ENCODE data around the gene JMJD7. TPM values are rescaled to one million over a fixed set of nuclear protein-coding genes. Genes with fewer than 3 reads are reported as not detected.
A peak's percentile ranks its signal among the peaks of the same experiment; 100 is the strongest.
"Not testable (repeated sequence)": the region's sequence is repeated elsewhere in the genome, so short reads cannot be mapped to it uniquely, and the experiment has no call there.

The JMJD7 gene
- total and polyA plus RNA-seq, 4 donors: 2.8 to 25.0 (median 21.8) TPM

DNA sequence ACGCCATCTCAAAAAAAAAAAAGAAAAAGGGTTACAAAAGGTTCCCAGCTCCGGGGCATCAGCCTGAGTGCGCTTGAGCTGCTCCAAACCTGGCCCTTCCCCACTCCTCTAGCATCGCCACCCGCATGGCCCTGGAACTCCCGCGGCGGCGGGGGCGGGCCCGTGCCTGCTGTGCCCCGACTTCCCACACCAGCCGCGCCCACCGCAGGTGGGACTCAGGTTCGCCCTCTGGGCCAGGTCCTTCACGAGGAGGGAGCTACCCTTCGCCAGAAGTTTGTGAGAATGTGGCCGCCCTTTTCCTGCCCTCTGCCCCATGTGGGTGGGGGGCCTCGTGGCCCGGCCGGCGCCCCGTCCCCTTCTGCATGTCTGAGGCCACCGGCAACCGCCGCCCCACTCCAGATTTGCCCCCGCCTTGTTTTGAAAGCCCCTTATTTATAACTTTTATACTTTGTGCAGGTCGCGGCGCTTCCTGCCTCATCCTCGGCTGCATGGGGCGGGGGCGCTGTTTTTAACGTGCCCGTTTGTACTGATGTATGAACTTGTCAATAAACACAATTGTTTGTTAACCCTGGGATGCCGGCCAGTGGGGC is 507 bp upstream of the JMJD7 start:
- H3K27ac ChIP-seq (ENCODE audit: low read depth, low read length): no peak overlapping the region
- no peaks in the 10 kb centered on the region for H3K27me3 ChIP-seq (ENCODE audit: control insufficient read depth, insufficient read depth, low read length)
- H3K4me1 ChIP-seq (ENCODE audit: control insufficient read depth, insufficient read depth, low read length): peaks cover 21% of the 10 kb centered on the region
- H3K9me3 ChIP-seq (ENCODE audit: control insufficient read depth, insufficient read depth, low read length): no peaks in the 10 kb centered on the region
- DNase-seq (ENCODE audit: low read depth in 4 of 6, low spot score in 6 of 6): peak in 2 of 6 donors; percentile 6 to 25
- H3K4me3 ChIP-seq (ENCODE audit: low read depth, low read length): peak overlapping the region; percentile 95
- H3K36me3 ChIP-seq (ENCODE audit: control insufficient read depth, insufficient read depth, low read length): peaks cover 67% of the 10 kb centered on the region
- WGBS (ENCODE audit: insufficient coverage): 6% methylated on average over 31 of the region's 37 CpGs

DNA sequence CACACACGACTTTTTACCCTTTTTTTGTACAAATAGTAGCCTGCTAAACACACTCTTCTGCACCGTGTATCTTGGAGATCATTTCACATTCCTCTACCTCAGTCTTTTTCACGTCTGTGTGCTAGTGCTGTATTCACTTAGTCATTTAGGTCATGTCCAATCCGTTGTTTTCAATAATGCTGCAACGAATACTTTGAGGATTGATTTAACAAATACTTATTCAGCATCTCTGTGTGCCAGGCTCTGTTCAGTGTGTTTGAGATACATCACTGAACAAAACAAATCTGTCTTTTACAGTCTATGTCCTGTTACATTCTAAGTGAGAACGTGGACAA is 882 bp downstream of the JMJD7 start:
- H3K27ac ChIP-seq (ENCODE audit: low read depth, low read length): peak overlapping the region; percentile 90
- WGBS (ENCODE audit: insufficient coverage): 20% methylated on average over 2 of the region's 6 CpGs
- H3K9me3 ChIP-seq (ENCODE audit: control insufficient read depth, insufficient read depth, low read length): no peaks in the 10 kb centered on the region
- peaks cover 57% of the 10 kb centered on the region for H3K36me3 ChIP-seq (ENCODE audit: control insufficient read depth, insufficient read depth, low read length)
- peaks cover 21% of the 10 kb centered on the region for H3K4me1 ChIP-seq (ENCODE audit: control insufficient read depth, insufficient read depth, low read length)
- DNase-seq (ENCODE audit: low read depth in 4 of 6, low spot score in 6 of 6): peak in 2 of 6 donors; percentile 35 to 60
- H3K27me3 ChIP-seq (ENCODE audit: control insufficient read depth, insufficient read depth, low read length): no peaks in the 10 kb centered on the region
- peak overlapping the region; percentile 95 for H3K4me3 ChIP-seq (ENCODE audit: low read depth, low read length)

- H3K9me3 ChIP-seq (ENCODE audit: control insufficient read depth, insufficient read depth, low read length): no peaks in the 10 kb centered on the region
Observed at GRCh38 chr15:41829959-41830646, 2.2 kb downstream of the JMJD7 start.

DNA sequence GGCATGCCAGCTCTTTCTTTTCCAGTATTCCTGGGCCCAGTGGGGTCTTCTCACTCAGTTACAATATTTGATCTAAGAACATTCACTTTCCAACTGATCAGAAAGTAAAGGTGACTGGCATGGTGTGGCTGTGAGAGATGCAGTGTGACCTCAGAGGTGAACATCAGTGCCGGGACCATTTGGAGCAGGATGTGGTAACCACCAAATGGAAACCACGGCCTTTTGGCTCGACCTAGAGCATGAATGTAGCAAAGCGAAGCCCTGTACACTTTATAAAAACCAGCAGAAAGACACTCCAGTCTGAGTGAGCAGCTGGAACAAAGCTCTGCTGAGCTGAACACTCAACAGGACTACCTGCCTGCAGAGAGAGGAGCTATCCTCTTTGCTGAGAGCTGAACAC is 3.4 kb downstream of the JMJD7 start:
- not testable (repeated sequence) for H3K4me3 ChIP-seq (ENCODE audit: low read depth, low read length); DNase-seq (ENCODE audit: low read depth in 4 of 6, low spot score in 6 of 6); H3K9me3 ChIP-seq (ENCODE audit: control insufficient read depth, insufficient read depth, low read length); H3K27ac ChIP-seq (ENCODE audit: low read depth, low read length); H3K27me3 ChIP-seq (ENCODE audit: control insufficient read depth, insufficient read depth, low read length)
- Histone ChIP-seq H3K4me1 (ENCODE audit: control insufficient read depth, insufficient read depth, low read length) (peaks cover 21% of the 10 kb centered on the region), H3K36me3 (ENCODE audit: control insufficient read depth, insufficient read depth, low read length) (peaks cover 58% of the 10 kb centered on the region)
- 84% methylated on average over 3 of the region's 4 CpGs for WGBS (ENCODE audit: insufficient coverage)

More at GRCh38 chr15:41829959-41830646, 2.2 kb downstream of the JMJD7 start:
- DNase-seq (ENCODE audit: low read depth in 4 of 6, low spot score in 6 of 6): no peak
- Histone ChIP-seq H3K4me3 (ENCODE audit: low read depth, low read length) (no peak overlapping the region), H3K4me1 (ENCODE audit: control insufficient read depth, insufficient read depth, low read length) (peaks cover 21% of the 10 kb centered on the region), H3K27ac (ENCODE audit: low read depth, low read length) (no peak overlapping the region), H3K27me3 (ENCODE audit: control insufficient read depth, insufficient read depth, low read length) (no peaks in the 10 kb centered on the region), H3K36me3 (ENCODE audit: control insufficient read depth, insufficient read depth, low read length) (peaks cover 59% of the 10 kb centered on the region)
- 94% methylated on average over 12 of the region's 13 CpGs for WGBS (ENCODE audit: insufficient coverage)

- peaks cover 19% of the 10 kb centered on the region for H3K4me1 ChIP-seq (ENCODE audit: control insufficient read depth, insufficient read depth, low read length)
- H3K4me3 ChIP-seq (ENCODE audit: low read depth, low read length): no peak overlapping the region
- H3K27ac ChIP-seq (ENCODE audit: low read depth, low read length): no peak overlapping the region
- DNase-seq (ENCODE audit: low read depth in 4 of 6, low spot score in 6 of 6): no peak
- no peaks in the 10 kb centered on the region for H3K9me3 ChIP-seq (ENCODE audit: control insufficient read depth, insufficient read depth, low read length)
- 98% methylated on average over 10 of the region's 10 CpGs for WGBS (ENCODE audit: insufficient coverage)
- H3K27me3 ChIP-seq (ENCODE audit: control insufficient read depth, insufficient read depth, low read length): no peaks in the 10 kb centered on the region
- peaks cover 61% of the 10 kb centered on the region for H3K36me3 ChIP-seq (ENCODE audit: control insufficient read depth, insufficient read depth, low read length)
Observed at GRCh38 chr15:41832208-41832607, 4.3 kb downstream of the JMJD7 start.

DNA sequence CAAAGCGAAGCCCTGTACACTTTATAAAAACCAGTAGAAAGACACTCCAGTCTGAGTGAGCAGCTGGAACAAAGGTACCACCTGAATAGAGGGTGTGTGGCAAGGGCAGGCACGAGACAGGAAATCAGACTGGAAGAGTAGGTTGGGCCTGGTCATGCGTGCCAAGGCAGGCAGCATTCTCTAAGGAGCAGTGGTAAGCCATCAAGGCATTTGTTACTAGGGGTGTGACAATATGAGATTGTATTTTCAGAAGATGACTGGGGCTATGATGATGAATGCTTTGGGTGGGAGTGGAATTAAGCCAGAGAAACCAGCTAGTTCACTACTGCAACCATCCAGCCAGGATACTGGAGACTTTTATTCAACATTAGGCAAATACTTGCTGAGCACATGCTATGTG is 5.0 kb downstream of the JMJD7 start:
- no peak overlapping the region for H3K27ac ChIP-seq (ENCODE audit: low read depth, low read length)
- no peaks in the 10 kb centered on the region for H3K9me3 ChIP-seq (ENCODE audit: control insufficient read depth, insufficient read depth, low read length)
- WGBS (ENCODE audit: insufficient coverage): 96% methylated on average over 2 of the region's 3 CpGs
- H3K4me3 ChIP-seq (ENCODE audit: low read depth, low read length): no peak overlapping the region
- DNase-seq (ENCODE audit: low read depth in 4 of 6, low spot score in 6 of 6): no peak
- H3K36me3 ChIP-seq (ENCODE audit: control insufficient read depth, insufficient read depth, low read length): peaks cover 67% of the 10 kb centered on the region
- peaks cover 14% of the 10 kb centered on the region for H3K4me1 ChIP-seq (ENCODE audit: control insufficient read depth, insufficient read depth, low read length)
- H3K27me3 ChIP-seq (ENCODE audit: control insufficient read depth, insufficient read depth, low read length): no peaks in the 10 kb centered on the region

DNA sequence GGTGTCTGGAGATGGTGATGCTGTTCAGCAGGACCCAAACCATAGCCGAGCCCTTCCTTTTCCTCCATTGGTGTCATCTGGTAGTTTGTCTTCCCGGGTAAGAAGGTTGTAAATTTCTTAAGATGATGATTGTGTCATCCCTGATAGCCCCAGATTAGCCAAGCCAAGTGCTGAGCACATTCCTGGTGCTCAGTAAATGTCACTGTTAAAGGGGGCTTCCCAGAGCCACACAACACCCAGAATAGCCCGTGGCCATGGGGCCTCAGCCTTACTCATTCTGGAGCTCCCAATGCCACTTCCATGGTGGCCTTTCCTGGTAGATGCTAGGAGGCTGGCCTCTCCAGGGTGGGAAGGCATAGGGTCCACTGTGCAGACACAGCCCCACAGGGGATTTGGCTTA is 6.2 kb downstream of the JMJD7 start:
- DNase-seq (ENCODE audit: low read depth in 4 of 6, low spot score in 6 of 6): no peak
- Histone ChIP-seq H3K27ac (ENCODE audit: low read depth, low read length) (no peak overlapping the region), H3K9me3 (ENCODE audit: control insufficient read depth, insufficient read depth, low read length) (no peaks in the 10 kb centered on the region), H3K27me3 (ENCODE audit: control insufficient read depth, insufficient read depth, low read length) (no peaks in the 10 kb centered on the region), H3K4me3 (ENCODE audit: low read depth, low read length) (no peak overlapping the region), H3K4me1 (ENCODE audit: control insufficient read depth, insufficient read depth, low read length) (peaks cover 14% of the 10 kb centered on the region), H3K36me3 (ENCODE audit: control insufficient read depth, insufficient read depth, low read length) (peaks cover 79% of the 10 kb centered on the region)
- 100% methylated on average over 1 of the region's 3 CpGs for WGBS (ENCODE audit: insufficient coverage)

DNA sequence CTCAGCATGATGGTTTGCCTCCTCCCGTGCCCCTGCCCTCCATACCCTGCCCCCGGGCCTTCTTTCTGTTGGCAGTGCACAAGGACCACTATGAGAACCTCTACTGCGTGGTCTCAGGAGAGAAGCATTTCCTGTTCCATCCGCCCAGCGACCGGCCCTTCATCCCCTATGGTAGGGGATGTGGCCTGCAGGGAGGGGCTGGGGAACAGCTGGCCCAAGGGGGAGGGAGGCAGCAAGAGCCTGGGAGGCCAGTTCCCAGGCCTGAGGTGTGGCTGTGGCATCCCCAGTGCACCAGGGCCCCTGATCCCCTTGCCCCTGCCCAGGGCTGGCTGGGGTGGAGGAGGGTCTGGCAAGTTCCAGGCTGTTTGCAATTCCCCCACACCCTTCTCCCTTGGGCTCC is 8.2 kb downstream of the JMJD7 start:
- WGBS (ENCODE audit: insufficient coverage): 75% methylated on average over 5 of the region's 6 CpGs
- H3K4me3 ChIP-seq (ENCODE audit: low read depth, low read length): no peak overlapping the region
- H3K36me3 ChIP-seq (ENCODE audit: control insufficient read depth, insufficient read depth, low read length): peaks cover 84% of the 10 kb centered on the region

DNA sequence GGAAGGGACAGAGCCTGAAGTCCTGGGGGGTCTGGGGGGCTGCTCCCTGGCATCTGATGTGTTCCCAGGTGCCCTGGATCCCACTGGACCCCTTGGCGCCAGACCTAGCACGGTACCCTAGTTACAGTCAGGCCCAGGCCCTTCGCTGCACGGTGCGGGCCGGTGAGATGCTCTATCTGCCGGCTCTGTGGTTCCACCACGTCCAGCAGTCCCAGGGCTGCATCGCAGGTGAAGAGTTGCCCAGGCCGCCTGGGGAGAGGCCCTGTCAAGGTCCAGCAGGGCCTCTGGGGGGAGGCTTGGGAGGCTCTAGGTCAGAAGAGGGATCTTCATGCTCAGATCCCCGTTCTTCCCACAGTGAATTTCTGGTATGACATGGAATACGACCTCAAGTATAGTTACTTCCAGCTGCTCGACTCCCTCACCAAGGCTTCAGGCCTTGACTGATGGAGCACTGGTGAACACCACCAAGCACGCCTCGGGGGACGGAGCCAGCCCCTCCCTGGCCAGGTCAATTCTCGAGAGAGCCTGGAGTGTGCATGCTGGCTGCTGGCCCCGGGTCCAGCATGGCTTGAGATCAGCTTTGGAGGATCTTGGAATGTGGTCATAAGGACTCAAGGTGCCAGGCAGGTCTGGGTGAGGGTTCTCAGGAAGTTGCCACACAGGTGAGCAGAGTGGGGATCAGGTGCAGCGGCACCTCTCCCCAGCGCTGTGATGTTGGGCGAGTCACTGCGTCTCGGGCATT is 9.0 kb downstream of the JMJD7 start:
- no peaks in the 10 kb centered on the region for H3K4me1 ChIP-seq (ENCODE audit: control insufficient read depth, insufficient read depth, low read length)
- H3K27me3 ChIP-seq (ENCODE audit: control insufficient read depth, insufficient read depth, low read length): no peaks in the 10 kb centered on the region
- WGBS (ENCODE audit: insufficient coverage): 95% methylated on average over 22 of the region's 23 CpGs
- no peak for DNase-seq (ENCODE audit: low read depth in 4 of 6, low spot score in 6 of 6)
- no peak overlapping the region for H3K4me3 ChIP-seq (ENCODE audit: low read depth, low read length)
- H3K27ac ChIP-seq (ENCODE audit: low read depth, low read length): no peak overlapping the region
- no peaks in the 10 kb centered on the region for H3K9me3 ChIP-seq (ENCODE audit: control insufficient read depth, insufficient read depth, low read length)
- peaks cover 85% of the 10 kb centered on the region for H3K36me3 ChIP-seq (ENCODE audit: control insufficient read depth, insufficient read depth, low read length)

More for the DNA sequence above, 8.2 kb downstream of the JMJD7 start:
- H3K9me3 ChIP-seq (ENCODE audit: control insufficient read depth, insufficient read depth, low read length): no peaks in the 10 kb centered on the region
- H3K27me3 ChIP-seq (ENCODE audit: control insufficient read depth, insufficient read depth, low read length): no peaks in the 10 kb centered on the region
- no peak overlapping the region for H3K27ac ChIP-seq (ENCODE audit: low read depth, low read length)
- no peak for DNase-seq (ENCODE audit: low read depth in 4 of 6, low spot score in 6 of 6)
- no peaks in the 10 kb centered on the region for H3K4me1 ChIP-seq (ENCODE audit: control insufficient read depth, insufficient read depth, low read length)
